Measurements from ENCODE around the gene TENT5C. TPM values are rescaled to one million over a fixed set of nuclear protein-coding genes. Genes with fewer than 3 reads are reported as not detected.

TENT5C gene
- total RNA-seq, 1 experiment from 2014 or later = 1.4 TPM

- DNase-seq (ENCODE audit: low read depth, low spot score) (no peak), ATAC-seq (no peak)
- Histone ChIP-seq H3K79me2 (ENCODE audit: insufficient read depth, low read length) (no peaks in the 10 kb centered on the region), H4K20me1 (ENCODE audit: insufficient read depth) (no peaks in the 10 kb centered on the region), H3K27me3 (ENCODE audit: insufficient read depth, low read length) (no peaks in the 10 kb centered on the region), H3K27ac (ENCODE audit: low read depth, low read length) (no peak overlapping the region), H2AFZ (ENCODE audit: low read depth, low read length, poor library complexity, severe bottlenecking) (no peak overlapping the region), H3K4me3 (replicated peaks in 1 of 2; ENCODE audit: low read depth in 1 of 2, low read length in 2 of 2) (no peak overlapping the region), H3K36me3 (ENCODE audit: control insufficient read depth in 1 of 2, insufficient read depth in 2 of 2, low read length in 2 of 2) (no peaks in the 10 kb centered on the region), H3K4me1 (ENCODE audit: control insufficient read depth in 1 of 2, insufficient read depth in 2 of 2, low read length in 2 of 2) (no peaks in the 10 kb centered on the region), H3K4me2 (ENCODE audit: low read length) (no peak overlapping the region), H3K9me2 (ENCODE audit: insufficient read depth) (no peaks in the 10 kb centered on the region), H3K9me3 (ENCODE audit: control insufficient read depth in 1 of 2, insufficient read depth in 1 of 2, low read depth in 1 of 2, low read length in 2 of 2) (no peaks in the 10 kb centered on the region), H3K9ac (ENCODE audit: low read length) (no peak overlapping the region)
- ChIA-PET CTCF (no interaction called here), POLR2A (no interaction called here), RAD21 (ENCODE audit: low non-redundant PET in 1 of 2, low total read pairs in 2 of 2, uncharacterized antibody in 2 of 2, unreplicated experiment in 2 of 2) (no interaction called here)
- intact Hi-C loops (cut with micrococcal nuclease) = no loop called here
- TF ChIP-seq EGR1 (IDR thresholded peaks at IDR 0.05; ENCODE audit: low read depth) (no peak), SIN3A (IDR thresholded peaks at IDR 0.05; ENCODE audit: low read depth) (no peak), CBX3 (IDR thresholded peaks at IDR 0.05; ENCODE audit: low read depth) (no peak), SRF (IDR thresholded peaks at IDR 0.05; ENCODE audit: low read depth) (no peak), RAD21 (IDR thresholded peaks at IDR 0.05; ENCODE audit: low read depth) (no peak), ZFX (IDR thresholded peaks at IDR 0.05) (no peak), EZH2phosphoT487 (IDR thresholded peaks at IDR 0.05; ENCODE audit: borderline replicate concordance) (no peak), POLR2AphosphoS5 (IDR thresholded peaks at IDR 0.05; ENCODE audit: low read depth, low read length) (no peak)
- TF ChIP-seq, protein P1, sequence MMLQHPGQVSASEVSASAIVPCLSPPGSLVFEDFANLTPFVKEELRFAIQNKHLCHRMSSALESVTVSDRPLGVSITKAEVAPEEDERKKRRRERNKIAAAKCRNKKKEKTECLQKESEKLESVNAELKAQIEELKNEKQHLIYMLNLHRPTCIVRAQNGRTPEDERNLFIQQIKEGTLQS (IDR thresholded peaks at IDR 0.05) = no peak
- BruUV-seq (replicated peaks) = no TSS peak
These were observed 26.5 kb upstream of the TENT5C start for GRCh38 chr1:117579221-117579906.

DNA sequence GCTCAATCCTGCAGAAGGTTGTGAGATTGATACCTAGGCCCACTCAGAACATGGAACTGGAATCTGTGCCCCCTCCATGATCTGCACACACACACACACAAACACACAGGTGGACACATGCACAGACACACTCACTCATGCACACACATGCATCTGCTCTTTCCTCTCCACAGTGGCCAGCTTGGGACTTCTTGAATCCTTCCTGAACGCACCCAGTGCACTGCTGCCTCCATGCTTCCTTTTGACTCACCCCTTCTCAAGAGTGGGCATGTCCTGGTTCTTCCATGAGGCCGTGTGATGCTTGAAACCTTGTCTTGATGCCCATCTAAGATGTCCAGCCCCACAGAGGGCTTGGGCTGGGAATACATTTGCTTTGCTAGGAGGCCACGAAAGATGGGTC lies 25.4 kb upstream of the TENT5C start:
- TF ChIP-seq EZH2 (IDR thresholded peaks at IDR 0.05) (no peak), ZBTB33 (IDR thresholded peaks at IDR 0.05; ENCODE audit: extremely low read depth, insufficient replicate concordance, low read length) (no peak), JUND (IDR thresholded peaks at IDR 0.05) (no peak), POLR2AphosphoS5 (IDR thresholded peaks at IDR 0.05; ENCODE audit: low read depth, low read length) (no peak), CEBPB (IDR thresholded peaks at IDR 0.05; ENCODE audit: low read depth) (no peak), ZNF274 (IDR thresholded peaks at IDR 0.05; ENCODE audit: low read depth, low read length) (no peak)
- TF ChIP-seq, protein P1 (IDR thresholded peaks at IDR 0.05) = no peak
- TF ChIP-seq, protein P2, sequence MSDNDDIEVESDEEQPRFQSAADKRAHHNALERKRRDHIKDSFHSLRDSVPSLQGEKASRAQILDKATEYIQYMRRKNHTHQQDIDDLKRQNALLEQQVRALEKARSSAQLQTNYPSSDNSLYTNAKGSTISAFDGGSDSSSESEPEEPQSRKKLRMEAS (IDR thresholded peaks at IDR 0.05) = no peak
- H3K79me2 ChIP-seq (ENCODE audit: insufficient read depth, low read length) = no peaks in the 10 kb centered on the region
- H3K27ac ChIP-seq (ENCODE audit: low read depth, low read length) = no peak overlapping the region
- BruUV-seq (replicated peaks) = no TSS peak
- DNase-seq (ENCODE audit: low read depth, low spot score) (no peak), ATAC-seq (no peak)
- intact Hi-C loops (cut with micrococcal nuclease) = no loop called here
- no peaks in the 10 kb centered on the region for H3K36me3 ChIP-seq (ENCODE audit: control insufficient read depth in 1 of 2, insufficient read depth in 2 of 2, low read length in 2 of 2)
- ChIA-PET RAD21 (ENCODE audit: low non-redundant PET in 1 of 2, low total read pairs in 2 of 2, uncharacterized antibody in 2 of 2, unreplicated experiment in 2 of 2) (no interaction called here), CTCF (no interaction called here), POLR2A (no interaction called here)
- H3K9ac ChIP-seq (ENCODE audit: low read length) = no peak overlapping the region
- H3K9me3 ChIP-seq (ENCODE audit: control insufficient read depth in 1 of 2, insufficient read depth in 1 of 2, low read depth in 1 of 2, low read length in 2 of 2) = no peaks in the 10 kb centered on the region
- H3K27me3 ChIP-seq (ENCODE audit: insufficient read depth, low read length) = no peaks in the 10 kb centered on the region
- H2AFZ ChIP-seq (ENCODE audit: low read depth, low read length, poor library complexity, severe bottlenecking) = no peak overlapping the region
- H3K4me1 ChIP-seq (ENCODE audit: control insufficient read depth in 1 of 2, insufficient read depth in 2 of 2, low read length in 2 of 2) = no peaks in the 10 kb centered on the region
- no peaks in the 10 kb centered on the region for H3K9me2 ChIP-seq (ENCODE audit: insufficient read depth)
- no peaks in the 10 kb centered on the region for H4K20me1 ChIP-seq (ENCODE audit: insufficient read depth)
- no peak overlapping the region for H3K4me3 ChIP-seq (replicated peaks in 1 of 2; ENCODE audit: low read depth in 1 of 2, low read length in 2 of 2)
- no peak overlapping the region for H3K4me2 ChIP-seq (ENCODE audit: low read length)
